Measurements from ENCODE around the gene SNX7. TPM values are rescaled to one million over a fixed set of nuclear protein-coding genes. Genes with fewer than 3 reads are reported as not detected.

The SNX7 gene, protein sequence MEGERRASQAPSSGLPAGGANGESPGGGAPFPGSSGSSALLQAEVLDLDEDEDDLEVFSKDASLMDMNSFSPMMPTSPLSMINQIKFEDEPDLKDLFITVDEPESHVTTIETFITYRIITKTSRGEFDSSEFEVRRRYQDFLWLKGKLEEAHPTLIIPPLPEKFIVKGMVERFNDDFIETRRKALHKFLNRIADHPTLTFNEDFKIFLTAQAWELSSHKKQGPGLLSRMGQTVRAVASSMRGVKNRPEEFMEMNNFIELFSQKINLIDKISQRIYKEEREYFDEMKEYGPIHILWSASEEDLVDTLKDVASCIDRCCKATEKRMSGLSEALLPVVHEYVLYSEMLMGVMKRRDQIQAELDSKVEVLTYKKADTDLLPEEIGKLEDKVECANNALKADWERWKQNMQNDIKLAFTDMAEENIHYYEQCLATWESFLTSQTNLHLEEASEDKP
- 68.5 TPM for total RNA-seq
- polyA plus RNA-seq: 32.2 TPM

GRCh38 chr1:98661544-98662355, at the start of gene SNX7:
TSS of gene SNX7 (plus strand) at chr1:98661721. CDS start at chr1:98661732, 11 bp downstream.
- WGBS: under 1% methylated on average over 80 of the region's 80 CpGs
- DNase-seq (ENCODE audit: extremely low spot score): no peak
- Histone ChIP-seq H3K4me1 (ENCODE audit: insufficient read depth) (no peaks in the 10 kb centered on the region), H3K27ac (ENCODE audit: low read depth) (peak within 1 kb of the TSS; percentile 90), H3K36me3 (ENCODE audit: insufficient read depth) (no peaks in the 10 kb centered on the region), H3K4me3 (ENCODE audit: low read depth, low read length) (peak within 1 kb of the TSS; percentile 85)

DNA sequence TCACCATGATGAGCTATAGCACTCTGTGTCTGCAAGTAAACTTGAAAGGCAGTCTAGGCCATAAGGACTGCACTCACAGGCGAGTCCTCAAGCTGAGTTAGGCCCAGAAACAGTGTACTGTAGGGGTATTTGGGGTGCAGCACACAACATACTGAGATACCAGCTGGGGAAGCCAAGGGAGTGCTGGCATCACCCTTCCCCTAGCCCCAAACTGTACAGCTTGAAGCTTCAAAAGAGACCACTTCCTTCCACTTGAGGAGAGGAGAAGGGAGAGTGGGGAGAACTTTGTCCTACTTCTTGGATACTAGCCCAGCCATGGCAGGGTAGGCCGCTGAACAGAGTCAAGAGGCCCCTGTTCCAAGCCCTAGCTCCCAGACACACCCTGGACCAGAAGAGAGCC, 24.2 kb upstream of the SNX7 start:
- DNase-seq (ENCODE audit: extremely low spot score): no peak
- Histone ChIP-seq H3K4me3 (ENCODE audit: low read depth, low read length) (no peak overlapping the region), H3K36me3 (ENCODE audit: insufficient read depth) (no peaks in the 10 kb centered on the region), H3K4me1 (ENCODE audit: insufficient read depth) (no peaks in the 10 kb centered on the region), H3K27ac (ENCODE audit: low read depth) (no peak overlapping the region)
- WGBS: 79% methylated on average over 2 of the region's 2 CpGs

DNA sequence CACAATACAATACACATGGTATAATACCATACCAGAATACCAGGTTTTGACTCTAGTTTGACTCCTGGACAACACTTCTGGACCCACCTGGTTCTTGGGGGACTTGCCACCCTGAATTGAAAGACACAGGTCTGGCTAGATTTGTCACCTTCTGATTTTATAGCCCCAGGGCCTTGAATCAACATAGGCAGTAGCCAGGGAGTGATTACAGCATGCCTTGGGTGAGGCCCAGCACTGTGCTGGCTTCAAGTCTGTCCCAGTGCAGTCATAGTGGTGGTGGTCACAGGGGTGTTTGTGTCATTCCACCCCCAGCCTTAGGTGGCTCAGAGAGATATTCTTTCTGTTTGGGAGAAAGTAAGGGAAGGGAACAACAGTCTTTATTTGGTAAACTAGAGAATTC, 23.3 kb upstream of the SNX7 start:
- Histone ChIP-seq H3K4me3 (ENCODE audit: low read depth, low read length) (no peak overlapping the region), H3K4me1 (ENCODE audit: insufficient read depth) (no peaks in the 10 kb centered on the region), H3K36me3 (ENCODE audit: insufficient read depth) (no peaks in the 10 kb centered on the region), H3K27ac (ENCODE audit: low read depth) (no peak overlapping the region)
- no peak for DNase-seq (ENCODE audit: extremely low spot score)

- Histone ChIP-seq H3K4me1 (ENCODE audit: insufficient read depth) (no peaks in the 10 kb centered on the region), H3K36me3 (ENCODE audit: insufficient read depth) (no peaks in the 10 kb centered on the region), H3K27ac (ENCODE audit: low read depth) (no peak overlapping the region), H3K4me3 (ENCODE audit: low read depth, low read length) (no peak overlapping the region)
- 73% methylated on average over 2 of the region's 2 CpGs for WGBS
- no peak for DNase-seq (ENCODE audit: extremely low spot score)
Measured at GRCh38 chr1:98644510-98644909, 17.0 kb upstream of the SNX7 start.

GRCh38 chr1:98651116-98651632, 10.3 kb upstream of the SNX7 start:
- DNase-seq (ENCODE audit: extremely low spot score): no peak
- Histone ChIP-seq H3K36me3 (ENCODE audit: insufficient read depth) (no peaks in the 10 kb centered on the region), H3K4me1 (ENCODE audit: insufficient read depth) (no peaks in the 10 kb centered on the region), H3K4me3 (ENCODE audit: low read depth, low read length) (no peak overlapping the region), H3K27ac (ENCODE audit: low read depth) (no peak overlapping the region)
- 80% methylated on average over 6 of the region's 6 CpGs for WGBS

DNA sequence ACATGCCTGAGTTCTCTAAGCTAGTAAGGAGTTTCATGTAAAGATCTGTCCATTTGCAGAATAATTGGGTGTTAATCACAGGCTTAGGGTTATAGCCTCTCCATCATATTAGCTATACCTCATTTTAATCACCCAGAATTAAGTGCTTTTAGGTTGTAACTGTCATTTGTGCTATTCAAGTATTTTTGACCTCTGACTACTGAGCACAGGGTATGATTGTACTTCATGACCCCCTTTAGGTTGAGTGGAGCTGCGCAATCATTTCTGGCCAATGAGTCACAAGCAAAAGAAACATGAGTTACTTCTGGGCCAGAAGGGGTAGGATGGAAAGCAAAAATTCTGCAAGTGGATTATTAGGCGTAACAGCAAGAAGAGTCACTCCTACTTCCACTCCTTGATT, 8.4 kb upstream of the SNX7 start:
- DNase-seq (ENCODE audit: extremely low spot score): no peak
- WGBS: 96% methylated on average over 2 of the region's 2 CpGs
- no peaks in the 10 kb centered on the region for H3K4me1 ChIP-seq (ENCODE audit: insufficient read depth)
- H3K27ac ChIP-seq (ENCODE audit: low read depth): no peak overlapping the region
- H3K4me3 ChIP-seq (ENCODE audit: low read depth, low read length): no peak overlapping the region
- H3K36me3 ChIP-seq (ENCODE audit: insufficient read depth): no peaks in the 10 kb centered on the region

- Histone ChIP-seq H3K4me1 (ENCODE audit: insufficient read depth) (no peaks in the 10 kb centered on the region), H3K4me3 (ENCODE audit: low read depth, low read length) (no peak overlapping the region), H3K36me3 (ENCODE audit: insufficient read depth) (no peaks in the 10 kb centered on the region), H3K27ac (ENCODE audit: low read depth) (no peak overlapping the region)
- DNase-seq (ENCODE audit: extremely low spot score): no peak
Measured at GRCh38 chr1:98659879-98660278, 1.6 kb upstream of the SNX7 start.

- Histone ChIP-seq H3K36me3 (ENCODE audit: insufficient read depth) (no peaks in the 10 kb centered on the region), H3K4me1 (ENCODE audit: insufficient read depth) (no peaks in the 10 kb centered on the region), H3K4me3 (ENCODE audit: low read depth, low read length) (peak overlapping the region; percentile 85), H3K27ac (ENCODE audit: low read depth) (peak overlapping the region; percentile 80)
- no peak for DNase-seq (ENCODE audit: extremely low spot score)
- 2% methylated on average over 25 of the region's 25 CpGs for WGBS
Measured at GRCh38 chr1:98660940-98661543, 479 bp upstream of the SNX7 start.

DNA sequence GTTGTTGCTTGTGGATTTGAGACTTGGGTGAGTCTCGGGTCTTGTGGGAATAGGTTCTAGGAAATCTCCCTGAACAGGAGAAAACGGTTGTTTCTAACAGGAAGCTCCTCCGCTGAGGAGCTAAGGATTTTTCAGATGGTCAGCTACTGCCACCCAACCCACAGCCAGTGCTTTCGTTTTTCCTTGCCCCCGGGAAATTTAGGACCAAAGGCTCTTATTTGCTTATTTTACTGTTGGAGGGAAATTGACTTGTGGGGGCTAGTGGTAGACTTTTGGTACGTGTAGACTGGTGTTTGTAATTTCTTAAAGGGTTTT, 792 bp downstream of the SNX7 start:
- Histone ChIP-seq H3K4me1 (ENCODE audit: insufficient read depth) (no peaks in the 10 kb centered on the region), H3K4me3 (ENCODE audit: low read depth, low read length) (peak overlapping the region; percentile 85), H3K36me3 (ENCODE audit: insufficient read depth) (no peaks in the 10 kb centered on the region), H3K27ac (ENCODE audit: low read depth) (peak overlapping the region; percentile 90)
- WGBS: 0% methylated on average over 6 of the region's 6 CpGs
- no peak for DNase-seq (ENCODE audit: extremely low spot score)

DNA sequence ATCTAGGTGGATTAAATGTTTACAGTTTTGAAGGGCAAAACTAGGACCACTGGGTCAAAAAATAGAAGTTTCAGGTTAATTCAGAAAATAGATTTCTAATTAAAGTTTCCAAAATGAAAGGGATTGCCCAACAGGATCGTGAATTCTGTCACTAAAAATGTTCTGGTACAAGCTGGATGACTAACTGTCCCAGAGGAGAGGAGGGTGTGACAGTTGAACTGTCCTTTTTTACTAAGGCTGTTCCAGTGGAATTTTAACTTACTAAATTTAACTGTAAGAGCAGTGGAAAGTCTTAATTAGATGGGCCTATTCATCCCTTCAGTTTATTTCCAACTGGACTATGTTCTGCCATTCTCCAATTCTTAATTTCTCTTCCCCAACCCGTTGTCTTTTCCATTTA, 7.2 kb downstream of the SNX7 start:
- no peaks in the 10 kb centered on the region for H3K4me1 ChIP-seq (ENCODE audit: insufficient read depth)
- H3K36me3 ChIP-seq (ENCODE audit: insufficient read depth): no peaks in the 10 kb centered on the region
- DNase-seq (ENCODE audit: extremely low spot score): no peak
- 70% methylated on average over 2 of the region's 2 CpGs for WGBS
- H3K4me3 ChIP-seq (ENCODE audit: low read depth, low read length): no peak overlapping the region
- H3K27ac ChIP-seq (ENCODE audit: low read depth): no peak overlapping the region

GRCh38 chr1:98669355-98670296, 8.1 kb downstream of the SNX7 start:
- Histone ChIP-seq H3K27ac (ENCODE audit: low read depth) (no peak overlapping the region), H3K36me3 (ENCODE audit: insufficient read depth) (no peaks in the 10 kb centered on the region), H3K4me1 (ENCODE audit: insufficient read depth) (no peaks in the 10 kb centered on the region), H3K4me3 (ENCODE audit: low read depth, low read length) (no peak overlapping the region)
- DNase-seq (ENCODE audit: extremely low spot score): no peak
- 80% methylated on average over 2 of the region's 2 CpGs for WGBS

GRCh38 chr1:98672189-98672588, 10.7 kb downstream of the SNX7 start:
- no peaks in the 10 kb centered on the region for H3K36me3 ChIP-seq (ENCODE audit: insufficient read depth)
- DNase-seq (ENCODE audit: extremely low spot score): no peak
- H3K4me3 ChIP-seq (ENCODE audit: low read depth, low read length): no peak overlapping the region
- 75% methylated on average over 2 of the region's 2 CpGs for WGBS
- H3K27ac ChIP-seq (ENCODE audit: low read depth): no peak overlapping the region
- H3K4me1 ChIP-seq (ENCODE audit: insufficient read depth): no peaks in the 10 kb centered on the region
